ENCODE measurements around the gene RAB7B. TPM values are rescaled to one million over a fixed set of nuclear protein-coding genes. Genes with fewer than 3 reads are reported as not detected.

Gene RAB7B
- total and polyA plus RNA-seq, 2 of the 13 experiments (the other 11 are each of a cell fraction or from before 2014, with no cell fraction given): 0.05 to 0.46 TPM

DNA sequence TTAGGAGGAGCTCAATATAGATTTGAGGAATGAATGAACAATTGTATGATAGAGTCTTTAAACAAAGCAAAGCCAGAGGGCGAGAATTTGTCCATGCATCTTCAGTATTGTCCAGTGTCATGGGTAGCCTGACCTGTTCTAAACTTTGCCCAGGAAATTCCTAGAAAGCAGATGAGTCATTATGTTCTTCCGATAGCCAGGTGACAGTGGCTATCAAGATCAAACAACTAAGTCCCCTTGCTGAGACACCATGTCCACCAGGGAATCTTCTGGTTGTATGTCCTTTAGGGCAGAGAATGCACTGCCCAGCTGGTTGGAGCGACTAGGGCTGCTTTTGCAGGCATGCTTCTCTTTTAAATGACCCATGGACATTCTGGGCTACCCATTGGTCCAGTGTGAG is 58.1 kb downstream of the RAB7B start:
- Histone ChIP-seq H4K20me1 (ENCODE audit: insufficient read depth, low read length) (no peaks in the 10 kb centered on the region), H3K79me2 (ENCODE audit: insufficient read depth, low read length) (no peaks in the 10 kb centered on the region), H3K4me3 (replicated peaks in 1 of 3; ENCODE audit: insufficient read depth in 1 of 3, low read depth in 2 of 3, low read length in 3 of 3) (no peak overlapping the region), H3K27ac (ENCODE audit: extremely low read length, insufficient read depth, low read length) (no peak overlapping the region), H3K4me2 (ENCODE audit: low read depth, low read length) (no peak overlapping the region), H3K27me3 (ENCODE audit: control insufficient read depth in 1 of 2, insufficient read depth in 2 of 2, low read length in 2 of 2) (peaks cover 5 to 68% of the 10 kb centered on the region in 2 experiments; a peak in 4 of 5 replicates), H3K9ac (ENCODE audit: insufficient read depth, low read depth, low read length) (no peak overlapping the region), H3K36me3 (replicated peaks in 1 of 2; ENCODE audit: control insufficient read depth in 1 of 2, insufficient read depth in 2 of 2, low read length in 2 of 2) (no peaks in the 10 kb centered on the region), H3K4me1 (ENCODE audit: insufficient read depth, low read length) (peaks cover 12% of the 10 kb centered on the region), H2AFZ (ENCODE audit: low read length) (no peak overlapping the region), H3K9me3 (ENCODE audit: low read length) (no peaks in the 10 kb centered on the region)
- DNase-seq (ENCODE audit: low spot score): peak; percentile 54
- BruUV-seq (replicated peaks): no TSS peak
- 0% methylated on average over 2 of the region's 3 CpGs for WGBS (ENCODE audit: low lambda C conversion rate)
- FAIRE-seq: no peak
- POLR2A ChIA-PET: no interaction called here
- CTCF ChIA-PET (ENCODE audit: low intra/inter-chr PET ratio, low total read pairs): no interaction called here
- no peak for ATAC-seq
- in situ Hi-C loops (cut with HindIII; ENCODE audit: extremely low pct_ligation_motif_present, low pct_unique_long_range_greater_than_20kb) (no loop called here), intact Hi-C loops (cut with micrococcal nuclease; ENCODE audit: unreplicated experiment) (no loop called here)
- TF ChIP-seq HOXA9 (CRISPR knock-in tag; IDR thresholded peaks at IDR 0.05; ENCODE audit: borderline replicate concordance) (no peak), PAF1 (CRISPR knock-in tag; IDR thresholded peaks at IDR 0.05) (no peak), BCL6 (CRISPR knock-in tag; IDR thresholded peaks at IDR 0.05) (peak; percentile 99), NFKBIZ (CRISPR knock-in tag; IDR thresholded peaks at IDR 0.05) (no peak), ZNF563 (CRISPR knock-in tag; IDR thresholded peaks at IDR 0.05) (no peak), FOSL2 (CRISPR knock-in tag; IDR thresholded peaks at IDR 0.05) (peak; percentile 95), RXRB (CRISPR knock-in tag; IDR thresholded peaks at IDR 0.05; ENCODE audit: borderline replicate concordance) (peak; percentile 25; the same call in 1 of the 2 replicates), ZNF501 (CRISPR knock-in tag; IDR thresholded peaks at IDR 0.05) (no peak), JUNB (CRISPR knock-in tag; IDR thresholded peaks at IDR 0.05; ENCODE audit: borderline replicate concordance) (peak; percentile 66; the same call in 1 of the 2 replicates), ZNF616 (CRISPR knock-in tag; IDR thresholded peaks at IDR 0.05; ENCODE audit: low read depth) (no peak), RXRA (CRISPR knock-in tag; IDR thresholded peaks at IDR 0.05) (peak; percentile 35; the same call in 1 of the 2 replicates), SP1 (IDR thresholded peaks at IDR 0.05) (no peak), SP1 (CRISPR knock-in tag; IDR thresholded peaks at IDR 0.05) (no peak), ZNF510 (CRISPR knock-in tag; IDR thresholded peaks at IDR 0.05; ENCODE audit: low read depth) (no peak), ZNF792 (CRISPR knock-in tag; IDR thresholded peaks at IDR 0.05) (no peak), MATR3 (CRISPR knock-in tag; IDR thresholded peaks at IDR 0.05) (no peak), HMG20A (CRISPR knock-in tag; IDR thresholded peaks at IDR 0.05; ENCODE audit: borderline replicate concordance) (peak; percentile 34; the same call in 1 of the 2 replicates), NR2F1 (CRISPR knock-in tag; IDR thresholded peaks at IDR 0.05) (peak in 1 of 2 experiments; percentile 20; a peak in 1 of 4 replicates), TCF7 (IDR thresholded peaks at IDR 0.05; ENCODE audit: low read depth) (peak; percentile 49; the same call in 1 of the 2 replicates), NR2F6 (IDR thresholded peaks at IDR 0.05) (no peak), NR2F6 (CRISPR knock-in tag; IDR thresholded peaks at IDR 0.05) (0 out of 2 replicates have a peak, but pooled peaks have one; percentile 26), PAX8 (CRISPR knock-in tag; IDR thresholded peaks at IDR 0.05; ENCODE audit: borderline replicate concordance) (no peak), KDM5A (IDR thresholded peaks at IDR 0.05; ENCODE audit: borderline replicate concordance, low read length) (no peak)
- TF ChIP-seq, protein P1, sequence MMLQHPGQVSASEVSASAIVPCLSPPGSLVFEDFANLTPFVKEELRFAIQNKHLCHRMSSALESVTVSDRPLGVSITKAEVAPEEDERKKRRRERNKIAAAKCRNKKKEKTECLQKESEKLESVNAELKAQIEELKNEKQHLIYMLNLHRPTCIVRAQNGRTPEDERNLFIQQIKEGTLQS (CRISPR knock-in tag; IDR thresholded peaks at IDR 0.05): 0 out of 2 replicates have a peak, but pooled peaks have one; percentile 30
- TF ChIP-seq, protein P2, sequence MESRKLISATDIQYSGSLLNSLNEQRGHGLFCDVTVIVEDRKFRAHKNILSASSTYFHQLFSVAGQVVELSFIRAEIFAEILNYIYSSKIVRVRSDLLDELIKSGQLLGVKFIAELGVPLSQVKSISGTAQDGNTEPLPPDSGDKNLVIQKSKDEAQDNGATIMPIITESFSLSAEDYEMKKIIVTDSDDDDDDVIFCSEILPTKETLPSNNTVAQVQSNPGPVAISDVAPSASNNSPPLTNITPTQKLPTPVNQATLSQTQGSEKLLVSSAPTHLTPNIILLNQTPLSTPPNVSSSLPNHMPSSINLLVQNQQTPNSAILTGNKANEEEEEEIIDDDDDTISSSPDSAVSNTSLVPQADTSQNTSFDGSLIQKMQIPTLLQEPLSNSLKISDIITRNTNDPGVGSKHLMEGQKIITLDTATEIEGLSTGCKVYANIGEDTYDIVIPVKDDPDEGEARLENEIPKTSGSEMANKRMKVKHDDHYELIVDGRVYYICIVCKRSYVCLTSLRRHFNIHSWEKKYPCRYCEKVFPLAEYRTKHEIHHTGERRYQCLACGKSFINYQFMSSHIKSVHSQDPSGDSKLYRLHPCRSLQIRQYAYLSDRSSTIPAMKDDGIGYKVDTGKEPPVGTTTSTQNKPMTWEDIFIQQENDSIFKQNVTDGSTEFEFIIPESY (CRISPR knock-in tag; IDR thresholded peaks at IDR 0.05): no peak
- TF ChIP-seq, protein P3, sequence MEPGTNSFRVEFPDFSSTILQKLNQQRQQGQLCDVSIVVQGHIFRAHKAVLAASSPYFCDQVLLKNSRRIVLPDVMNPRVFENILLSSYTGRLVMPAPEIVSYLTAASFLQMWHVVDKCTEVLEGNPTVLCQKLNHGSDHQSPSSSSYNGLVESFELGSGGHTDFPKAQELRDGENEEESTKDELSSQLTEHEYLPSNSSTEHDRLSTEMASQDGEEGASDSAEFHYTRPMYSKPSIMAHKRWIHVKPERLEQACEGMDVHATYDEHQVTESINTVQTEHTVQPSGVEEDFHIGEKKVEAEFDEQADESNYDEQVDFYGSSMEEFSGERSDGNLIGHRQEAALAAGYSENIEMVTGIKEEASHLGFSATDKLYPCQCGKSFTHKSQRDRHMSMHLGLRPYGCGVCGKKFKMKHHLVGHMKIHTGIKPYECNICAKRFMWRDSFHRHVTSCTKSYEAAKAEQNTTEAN (CRISPR knock-in tag; conservative IDR thresholded peaks at IDR 0.05): no peak
